ENCODE data around the gene PTPRT.

PTPRT gene

GRCh38 chr20:42419814-42420532 is 769.7 kb downstream of the PTPRT start:
- no peak overlapping the region for H3K27ac ChIP-seq (ENCODE audit: low read depth, low read length, severe bottlenecking)
- no peaks in the 10 kb centered on the region for H3K9me3 ChIP-seq (ENCODE audit: control insufficient read depth, low read length)
- no peaks in the 10 kb centered on the region for H3K36me3 ChIP-seq (ENCODE audit: control insufficient read depth, insufficient read depth, low read length)
- H3K4me1 ChIP-seq (ENCODE audit: control insufficient read depth, insufficient read depth, low read length, poor library complexity, severe bottlenecking) = no peaks in the 10 kb centered on the region
- H3K4me3 ChIP-seq (ENCODE audit: extremely low read depth, insufficient read depth, low read length, poor library complexity, severe bottlenecking) = no peak overlapping the region
- WGBS, 2 experiments (ENCODE audit: insufficient coverage in 2 of 2) = 84 to 92% methylated on average over 10 to 11 of the region's 15 CpGs

GRCh38 chr20:42406826-42407225 is 782.9 kb downstream of the PTPRT start:
- Histone ChIP-seq H3K27ac (ENCODE audit: low read depth, low read length, severe bottlenecking) (no peak overlapping the region), H3K36me3 (ENCODE audit: control insufficient read depth, insufficient read depth, low read length) (no peaks in the 10 kb centered on the region), H3K4me3 (ENCODE audit: extremely low read depth, insufficient read depth, low read length, poor library complexity, severe bottlenecking) (no peak overlapping the region), H3K4me1 (ENCODE audit: control insufficient read depth, insufficient read depth, low read length, poor library complexity, severe bottlenecking) (no peaks in the 10 kb centered on the region), H3K9me3 (ENCODE audit: control insufficient read depth, low read length) (no peaks in the 10 kb centered on the region)
- WGBS, 2 experiments (ENCODE audit: insufficient coverage in 2 of 2) = 100% methylated on average over 1 of the region's 2 CpGs; no CpG with 5 or more reads in 1 of the 2 experiments

- Histone ChIP-seq H3K4me1 (ENCODE audit: control insufficient read depth, insufficient read depth, low read length, poor library complexity, severe bottlenecking) (no peaks in the 10 kb centered on the region), H3K4me3 (ENCODE audit: extremely low read depth, insufficient read depth, low read length, poor library complexity, severe bottlenecking) (no peak overlapping the region), H3K36me3 (ENCODE audit: control insufficient read depth, insufficient read depth, low read length) (no peaks in the 10 kb centered on the region), H3K9me3 (ENCODE audit: control insufficient read depth, low read length) (no peaks in the 10 kb centered on the region), H3K27ac (ENCODE audit: low read depth, low read length, severe bottlenecking) (no peak overlapping the region)
- 62 to 67% methylated on average over 3 to 4 of the region's 5 CpGs for WGBS, 2 experiments (ENCODE audit: insufficient coverage in 2 of 2)
These were observed 787.3 kb downstream of the PTPRT start for GRCh38 chr20:42402455-42402854.

- Histone ChIP-seq H3K27ac (ENCODE audit: low read depth, low read length, severe bottlenecking) (no peak overlapping the region), H3K4me1 (ENCODE audit: control insufficient read depth, insufficient read depth, low read length, poor library complexity, severe bottlenecking) (no peaks in the 10 kb centered on the region), H3K4me3 (ENCODE audit: extremely low read depth, insufficient read depth, low read length, poor library complexity, severe bottlenecking) (no peak overlapping the region), H3K9me3 (ENCODE audit: control insufficient read depth, low read length) (no peaks in the 10 kb centered on the region), H3K36me3 (ENCODE audit: control insufficient read depth, insufficient read depth, low read length) (no peaks in the 10 kb centered on the region)
- WGBS, 2 experiments (ENCODE audit: insufficient coverage in 2 of 2) = 90 to 100% methylated on average over 1 to 2 of the region's 3 CpGs
These were observed 788.1 kb downstream of the PTPRT start for GRCh38 chr20:42401613-42402012.

- no CpG with 5 or more reads among the region's 3 CpGs for WGBS, 2 experiments (ENCODE audit: insufficient coverage in 2 of 2)
- no peak overlapping the region for H3K27ac ChIP-seq (ENCODE audit: low read depth, low read length, severe bottlenecking)
- H3K36me3 ChIP-seq (ENCODE audit: control insufficient read depth, insufficient read depth, low read length) = no peaks in the 10 kb centered on the region
- no peaks in the 10 kb centered on the region for H3K4me1 ChIP-seq (ENCODE audit: control insufficient read depth, insufficient read depth, low read length, poor library complexity, severe bottlenecking)
- no peak overlapping the region for H3K4me3 ChIP-seq (ENCODE audit: extremely low read depth, insufficient read depth, low read length, poor library complexity, severe bottlenecking)
- H3K9me3 ChIP-seq (ENCODE audit: control insufficient read depth, low read length) = no peaks in the 10 kb centered on the region
These were observed 789.9 kb downstream of the PTPRT start for GRCh38 chr20:42399802-42400201.

GRCh38 chr20:42392442-42392841 is 797.3 kb downstream of the PTPRT start:
- Histone ChIP-seq H3K9me3 (ENCODE audit: control insufficient read depth, low read length) (no peaks in the 10 kb centered on the region), H3K4me1 (ENCODE audit: control insufficient read depth, insufficient read depth, low read length, poor library complexity, severe bottlenecking) (no peaks in the 10 kb centered on the region), H3K36me3 (ENCODE audit: control insufficient read depth, insufficient read depth, low read length) (no peaks in the 10 kb centered on the region), H3K4me3 (ENCODE audit: extremely low read depth, insufficient read depth, low read length, poor library complexity, severe bottlenecking) (no peak overlapping the region), H3K27ac (ENCODE audit: low read depth, low read length, severe bottlenecking) (no peak overlapping the region)
- 0 to 14% methylated on average over 1 of the region's 2 CpGs for WGBS, 2 experiments (ENCODE audit: insufficient coverage in 2 of 2)

GRCh38 chr20:42391807-42392206 is 797.9 kb downstream of the PTPRT start:
- Histone ChIP-seq H3K4me1 (ENCODE audit: control insufficient read depth, insufficient read depth, low read length, poor library complexity, severe bottlenecking) (no peaks in the 10 kb centered on the region), H3K9me3 (ENCODE audit: control insufficient read depth, low read length) (no peaks in the 10 kb centered on the region), H3K27ac (ENCODE audit: low read depth, low read length, severe bottlenecking) (no peak overlapping the region), H3K36me3 (ENCODE audit: control insufficient read depth, insufficient read depth, low read length) (no peaks in the 10 kb centered on the region), H3K4me3 (ENCODE audit: extremely low read depth, insufficient read depth, low read length, poor library complexity, severe bottlenecking) (no peak overlapping the region)
- 83 to 96% methylated on average over 2 to 3 of the region's 3 CpGs for whole genome bisulfite sequencing, 2 experiments (ENCODE audit: insufficient coverage in 2 of 2)

GRCh38 chr20:42380287-42380686 is 809.4 kb downstream of the PTPRT start:
- WGBS, 2 experiments (ENCODE audit: insufficient coverage in 2 of 2) = 81 to 85% methylated on average over 4 of the region's 4 CpGs
- Histone ChIP-seq H3K27ac (ENCODE audit: low read depth, low read length, severe bottlenecking) (no peak overlapping the region), H3K4me1 (ENCODE audit: control insufficient read depth, insufficient read depth, low read length, poor library complexity, severe bottlenecking) (no peaks in the 10 kb centered on the region), H3K36me3 (ENCODE audit: control insufficient read depth, insufficient read depth, low read length) (no peaks in the 10 kb centered on the region), H3K4me3 (ENCODE audit: extremely low read depth, insufficient read depth, low read length, poor library complexity, severe bottlenecking) (no peak overlapping the region), H3K9me3 (ENCODE audit: control insufficient read depth, low read length) (no peaks in the 10 kb centered on the region)

- Histone ChIP-seq H3K4me3 (ENCODE audit: extremely low read depth, insufficient read depth, low read length, poor library complexity, severe bottlenecking) (no peak overlapping the region), H3K27ac (ENCODE audit: low read depth, low read length, severe bottlenecking) (no peak overlapping the region), H3K9me3 (ENCODE audit: control insufficient read depth, low read length) (no peaks in the 10 kb centered on the region), H3K36me3 (ENCODE audit: control insufficient read depth, insufficient read depth, low read length) (no peaks in the 10 kb centered on the region), H3K4me1 (ENCODE audit: control insufficient read depth, insufficient read depth, low read length, poor library complexity, severe bottlenecking) (no peaks in the 10 kb centered on the region)
- WGBS, 2 experiments (ENCODE audit: insufficient coverage in 2 of 2) = 57 to 75% methylated on average over 2 to 4 of the region's 4 CpGs
These were observed 810.3 kb downstream of the PTPRT start for GRCh38 chr20:42379385-42379784.

GRCh38 chr20:42378826-42379225 is 810.9 kb downstream of the PTPRT start:
- Histone ChIP-seq H3K4me1 (ENCODE audit: control insufficient read depth, insufficient read depth, low read length, poor library complexity, severe bottlenecking) (no peaks in the 10 kb centered on the region), H3K4me3 (ENCODE audit: extremely low read depth, insufficient read depth, low read length, poor library complexity, severe bottlenecking) (no peak overlapping the region), H3K36me3 (ENCODE audit: control insufficient read depth, insufficient read depth, low read length) (no peaks in the 10 kb centered on the region), H3K9me3 (ENCODE audit: control insufficient read depth, low read length) (no peaks in the 10 kb centered on the region), H3K27ac (ENCODE audit: low read depth, low read length, severe bottlenecking) (no peak overlapping the region)
- 53 to 70% methylated on average over 3 of the region's 3 CpGs for WGBS, 2 experiments (ENCODE audit: insufficient coverage in 2 of 2)

GRCh38 chr20:42376131-42376530 is 813.6 kb downstream of the PTPRT start:
- Histone ChIP-seq H3K4me3 (ENCODE audit: extremely low read depth, insufficient read depth, low read length, poor library complexity, severe bottlenecking) (no peak overlapping the region), H3K4me1 (ENCODE audit: control insufficient read depth, insufficient read depth, low read length, poor library complexity, severe bottlenecking) (no peaks in the 10 kb centered on the region), H3K27ac (ENCODE audit: low read depth, low read length, severe bottlenecking) (no peak overlapping the region), H3K36me3 (ENCODE audit: control insufficient read depth, insufficient read depth, low read length) (no peaks in the 10 kb centered on the region), H3K9me3 (ENCODE audit: control insufficient read depth, low read length) (no peaks in the 10 kb centered on the region)
- WGBS, 2 experiments (ENCODE audit: insufficient coverage in 2 of 2) = 87 to 91% methylated on average over 5 to 6 of the region's 6 CpGs
